ENCODE measurements around the gene SMYD3.

GRCh38 chr1:246417813-246418564 is 89.1 kb downstream of the SMYD3 start:
- TF ChIP-seq REST (IDR thresholded peaks at IDR 0.05; ENCODE audit: borderline replicate concordance): no peak
- TF ChIP-seq REST (CRISPR knock-in tag; IDR thresholded peaks at IDR 0.05; ENCODE audit: low read depth): no peak
- no peak for TF ChIP-seq TAF9B (IDR thresholded peaks at IDR 0.05; ENCODE audit: partially characterized antibody)
- no peak for TF ChIP-seq ZNF318 (IDR thresholded peaks at IDR 0.05; ENCODE audit: borderline replicate concordance in 1 of 2, low read depth in 1 of 2)
- no peak for TF ChIP-seq TFAP4 (CRISPR knock-in tag; IDR thresholded peaks at IDR 0.05; ENCODE audit: borderline replicate concordance)
- no peak for TF ChIP-seq FOXM1 (IDR thresholded peaks at IDR 0.05; ENCODE audit: low read depth)
- no peak for TF ChIP-seq FOXM1 (CRISPR knock-in tag; IDR thresholded peaks at IDR 0.05; ENCODE audit: low read depth)
- TF ChIP-seq POLR2AphosphoS5 (IDR thresholded peaks at IDR 0.05; ENCODE audit: control insufficient read depth, insufficient read depth, low read depth, low read length): no peak
- no peak for TF ChIP-seq CTCF (IDR thresholded peaks at IDR 0.05 in 2 of 3, conservative IDR thresholded peaks at IDR 0.05 in 1 of 3; ENCODE audit: insufficient read depth in 2 of 3, low read depth in 1 of 3, low read length in 3 of 3)
- TF ChIP-seq SMARCC2 (IDR thresholded peaks at IDR 0.05; ENCODE audit: low read depth): no peak
- TF ChIP-seq EZH2 (IDR thresholded peaks at IDR 0.05; ENCODE audit: borderline replicate concordance, low read depth, low read length): no peak
- TF ChIP-seq TAF7 (tag; IDR thresholded peaks at IDR 0.05): no peak
- no peak for TF ChIP-seq RB1 (IDR thresholded peaks at IDR 0.05; ENCODE audit: low read depth)
- no peak for TF ChIP-seq CEBPB (tag; IDR thresholded peaks at IDR 0.05)
- TF ChIP-seq CBX3 (IDR thresholded peaks at IDR 0.05; ENCODE audit: borderline replicate concordance in 1 of 2, low read length in 2 of 2): no peak

Data from K562 (cell line).